WTC11 (cell line): Measurements from ENCODE around the gene MNDA. TPM values are rescaled to one million over a fixed set of nuclear protein-coding genes. Genes with fewer than 3 reads are reported as not detected.

ENCODE experiments used
- ATAC-seq: fragments of 200-7000 bp; cut with Tn5 transposase; 2 replicates; pipeline ENCODE4 v1.10.0; 2021; ENCODE audit warnings: mild to moderate bottlenecking, moderate library complexity
- CTCF ChIA-PET: fragments of 300-600 bp; sonication (Branson Sonifier 250); formaldehyde crosslinking; loops from one replicate; lab custom pipeline; 2021; ENCODE audit warnings: antibody characterized with exemption; lab: Charles Lee
- POLR2A ChIA-PET: fragments of 350-600 bp; sonication (Branson Sonifier 250); formaldehyde crosslinking; loops from one replicate; lab custom pipeline; 2021; ENCODE audit warnings: antibody characterized with exemption; lab: Charles Lee
- DNase-seq: peaks from one replicate; pipeline ENCODE4 v3.0.0; 2021; ENCODE audit warnings: low spot score
- H3K27ac Mint-ChIP-seq: 2 replicates; pipeline ENCODE4 v1.8.0; 2021; ENCODE audit warnings: mixed read lengths
- H3K27me3 Mint-ChIP-seq: 2 replicates; pipeline ENCODE4 v1.8.0; 2021; ENCODE audit warnings: low read depth, mild to moderate bottlenecking, moderate library complexity, mixed read lengths
- H3K36me3 Mint-ChIP-seq: 2 replicates; pipeline ENCODE4 v1.8.0; 2021; ENCODE audit warnings: mixed read lengths
- H3K4me1 Mint-ChIP-seq: 2 replicates; pipeline ENCODE4 v1.8.0; 2022; ENCODE audit warnings: mixed read lengths
- H3K4me3 Mint-ChIP-seq: 2 replicates; pipeline ENCODE4 v1.8.0; 2021; ENCODE audit warnings: mild to moderate bottlenecking, moderate library complexity, mixed read lengths
- H3K9me3 Mint-ChIP-seq: 2 replicates; pipeline ENCODE4 v1.8.0; 2021; ENCODE audit warnings: mixed read lengths
- CBFB ChIP-seq: sonication (generic); formaldehyde crosslinking; IDR thresholded peaks from 2 replicates; pipeline ENCODE4 v1.8.1; 2022; ENCODE audit warnings: mild to moderate bottlenecking, low read depth, missing genetic modification reagents
- CREM ChIP-seq: sonication (generic); formaldehyde crosslinking; IDR thresholded peaks from 2 replicates; pipeline ENCODE4 v1.8.1; 2022; ENCODE audit warnings: mild to moderate bottlenecking, missing genetic modification reagents, moderate library complexity
- CTCF ChIP-seq: fragments of 200-600 bp; IDR thresholded peaks from 2 replicates; pipeline ENCODE4 v1.8.0; 2022; ENCODE audit warnings: antibody characterized with exemption
- ELF4 ChIP-seq: sonication (generic); formaldehyde crosslinking; IDR thresholded peaks from 2 replicates; pipeline ENCODE4 v1.8.1; 2022; ENCODE audit warnings: low read depth, mild to moderate bottlenecking, moderate library complexity, missing genetic modification reagents
- EMX1 ChIP-seq: fragments of 250-450 bp; sonication (Bioruptor Pico); IDR thresholded peaks from 2 replicates; pipeline ENCODE4 v1.8.0; 2021; ENCODE audit warnings: mild to moderate bottlenecking
- ETV6 ChIP-seq: sonication (generic); formaldehyde crosslinking; IDR thresholded peaks from 2 replicates; pipeline ENCODE4 v1.8.1; 2022; ENCODE audit warnings: mild to moderate bottlenecking, missing genetic modification reagents
- FOXK1 ChIP-seq: sonication (generic); formaldehyde crosslinking; IDR thresholded peaks from 2 replicates; pipeline ENCODE4 v1.8.0; 2022; ENCODE audit warnings: mild to moderate bottlenecking, moderate library complexity, missing genetic modification reagents
- FOXP1 ChIP-seq: sonication (generic); formaldehyde crosslinking; IDR thresholded peaks from 2 replicates; pipeline ENCODE4 v1.8.0; 2022; ENCODE audit warnings: missing genetic modification reagents, mild to moderate bottlenecking, moderate library complexity, borderline replicate concordance
- IRF2 ChIP-seq: sonication (generic); formaldehyde crosslinking; IDR thresholded peaks from 2 replicates; pipeline ENCODE4 v1.8.0; 2022; ENCODE audit warnings: low read depth, missing genetic modification reagents, borderline replicate concordance
- MYBL2 ChIP-seq: sonication (generic); formaldehyde crosslinking; IDR thresholded peaks from 2 replicates; pipeline ENCODE4 v1.8.1; 2023; ENCODE audit warnings: mild to moderate bottlenecking, moderate library complexity, missing genetic modification reagents
- NFE2L1 ChIP-seq: sonication (generic); formaldehyde crosslinking; IDR thresholded peaks from 2 replicates; pipeline ENCODE4 v1.8.1; 2023; ENCODE audit warnings: missing genetic modification reagents
- NR1H2 ChIP-seq: sonication (generic); formaldehyde crosslinking; IDR thresholded peaks from 2 replicates; pipeline ENCODE4 v1.9.0; 2021; ENCODE audit warnings: mild to moderate bottlenecking, moderate library complexity, missing genetic modification reagents
- PREB ChIP-seq: sonication (generic); formaldehyde crosslinking; IDR thresholded peaks from 2 replicates; pipeline ENCODE4 v1.8.1; 2022; ENCODE audit warnings: mild to moderate bottlenecking, missing genetic modification reagents, moderate library complexity, borderline replicate concordance
- PRRX2 ChIP-seq: fragments of 250-450 bp; sonication (Bioruptor Pico); IDR thresholded peaks from 2 replicates; pipeline ENCODE4 v1.8.0; 2021; ENCODE audit warnings: mild to moderate bottlenecking
- RELA ChIP-seq: sonication (generic); formaldehyde crosslinking; IDR thresholded peaks from 2 replicates; pipeline ENCODE4 v1.8.1; 2022; ENCODE audit warnings: missing genetic modification reagents, mild to moderate bottlenecking, borderline replicate concordance
- TEAD4 ChIP-seq: sonication (generic); formaldehyde crosslinking; IDR thresholded peaks from 2 replicates; pipeline ENCODE4 v1.8.0; 2022; ENCODE audit warnings: mild to moderate bottlenecking, missing genetic modification reagents
- ZNF219 ChIP-seq: sonication (generic); formaldehyde crosslinking; IDR thresholded peaks from 2 replicates; pipeline ENCODE4 v1.8.0; 2023; ENCODE audit warnings: missing genetic modification reagents, mild to moderate bottlenecking, borderline replicate concordance
- ZNF317 ChIP-seq: sonication (generic); formaldehyde crosslinking; IDR thresholded peaks from 2 replicates; pipeline ENCODE4 v1.8.1; 2023; ENCODE audit warnings: low read depth, mild to moderate bottlenecking, moderate library complexity, missing genetic modification reagents, borderline replicate concordance
- ZNF396 ChIP-seq: fragments of 250-450 bp; sonication (Bioruptor Pico); IDR thresholded peaks from 2 replicates; pipeline ENCODE4 v1.8.0; 2021; ENCODE audit warnings: mild to moderate bottlenecking, moderate library complexity, borderline replicate concordance
- ZNF423 ChIP-seq: fragments of 250-450 bp; sonication (Bioruptor Pico); IDR thresholded peaks from 2 replicates; pipeline ENCODE4 v2.1.2; 2022; ENCODE audit warnings: mild to moderate bottlenecking, moderate library complexity
- ZNF512 ChIP-seq: sonication (generic); formaldehyde crosslinking; IDR thresholded peaks from 2 replicates; pipeline ENCODE4 v1.8.1; 2022; ENCODE audit warnings: missing genetic modification reagents, borderline replicate concordance
- total RNA-seq: library from RNA; stranded (reverse); gene quantifications from 3 replicates; pipeline ENCODE4 v1.2.3, GENCODE V29; 2021

Gene MNDA
- total RNA-seq, 1 experiment from 2014 or later, result 0.09 TPM

GRCh38 chr1:158803678-158804077, 27.5 kb upstream of the MNDA start:
- ChIA-PET CTCF (no interaction called here), POLR2A (no interaction called here)
- Mint-ChIP-seq H3K27ac (no peak overlapping the region), H3K27me3 (no peaks in the 10 kb centered on the region; the same call in 1 of the 2 replicates), H3K9me3 (no peaks in the 10 kb centered on the region), H3K4me3 (no peak overlapping the region), H3K4me1 (no peaks in the 10 kb centered on the region), H3K36me3 (no peaks in the 10 kb centered on the region)
- no peak for TF ChIP-seq ZNF396 (CRISPR knock-in tag)
- no peak for TF ChIP-seq CBFB
- TF ChIP-seq NFE2L1 (CRISPR knock-in tag), result no peak
- no peak for ATAC-seq
- no peak for DNase-seq

GRCh38 chr1:158806916-158807536, 24.1 kb upstream of the MNDA start:
- no peak overlapping the region for H3K4me3 Mint-ChIP-seq
- ATAC-seq, result no peak
- CTCF ChIA-PET, result interaction anchor here (1.8 kb wide), 1 partner anchor 14 kb away, joined by 5 read pairs; no protein-coding TSS in a partner anchor
- TF ChIP-seq ZNF512, result no peak
- TF ChIP-seq CTCF, result no peak
- TF ChIP-seq ZNF396 (CRISPR knock-in tag), result no peak
- no peak for TF ChIP-seq RELA (CRISPR knock-in tag)
- no peak for TF ChIP-seq ETV6 (CRISPR knock-in tag)
- no peak for TF ChIP-seq CREM
- no peak for TF ChIP-seq FOXK1 (CRISPR knock-in tag)
- TF ChIP-seq NR1H2, result no peak
- no peak for TF ChIP-seq PRRX2 (CRISPR knock-in tag)
- no peak for TF ChIP-seq IRF2 (CRISPR knock-in tag)
- no peak for TF ChIP-seq TEAD4 (CRISPR knock-in tag)
- no peak for TF ChIP-seq ZNF317 (CRISPR knock-in tag)
- TF ChIP-seq PREB (CRISPR knock-in tag), result no peak
- no peak for TF ChIP-seq ZNF423 (CRISPR knock-in tag)
- no peak for TF ChIP-seq MYBL2 (CRISPR knock-in tag)
- TF ChIP-seq ELF4 (CRISPR knock-in tag), result no peak
- no peak for TF ChIP-seq ZNF219 (CRISPR knock-in tag)
- TF ChIP-seq EMX1 (CRISPR knock-in tag), result no peak
- no peak for TF ChIP-seq FOXP1 (CRISPR knock-in tag)
- TF ChIP-seq, all 79 proteins: peak for 0
- Mint-ChIP-seq H3K9me3 (no peaks in the 10 kb centered on the region), H3K36me3 (no peaks in the 10 kb centered on the region), H3K27ac (no peak overlapping the region), H3K27me3 (peaks cover 3% of the 10 kb centered on the region), H3K4me1 (no peaks in the 10 kb centered on the region)
- POLR2A ChIA-PET, result interaction anchor here (0.6 kb wide), 1 partner anchor 61 kb away, joined by 3 read pairs; no protein-coding TSS in a partner anchor
- no peak for DNase-seq
